ENCODE data around the gene ARHGEF26. TPM values are rescaled to one million over a fixed set of nuclear protein-coding genes. Genes with fewer than 3 reads are reported as not detected.
A peak's percentile ranks its signal among the peaks of the same experiment; 100 is the strongest.

Gene ARHGEF26
- total RNA-seq, 2 donors from 2014 or later = 16.9 to 17.1 TPM

DNA sequence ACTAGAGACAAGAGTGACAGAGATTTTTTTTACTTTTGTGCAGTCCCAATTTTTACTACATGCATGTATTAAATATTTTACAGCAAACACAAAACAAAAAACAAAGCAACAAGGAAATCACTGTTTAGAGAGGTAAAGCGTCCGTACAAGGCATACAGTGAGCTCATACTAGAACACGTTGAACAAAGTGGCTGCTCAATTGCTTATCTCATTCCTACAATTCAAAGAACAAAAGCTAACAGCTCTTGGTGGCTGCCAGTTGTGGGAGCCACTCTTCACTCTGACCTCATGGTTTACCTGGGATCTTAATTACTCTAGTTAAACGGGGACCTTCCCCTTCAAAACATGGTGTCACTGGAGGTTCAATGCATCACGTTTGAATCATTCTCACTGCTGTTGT is 7.6 kb upstream of the ARHGEF26 start:
- peaks cover 16% of the 10 kb centered on the region for H3K4me1 ChIP-seq
- no peaks in the 10 kb centered on the region for H3K9me3 ChIP-seq
- DNase-seq (no peak), ATAC-seq (no peak)
- H3K27me3 ChIP-seq = no peaks in the 10 kb centered on the region
- no peak overlapping the region for H3K27ac ChIP-seq
- 61 to 69% methylated on average over 5 of the region's 5 CpGs for WGBS, 2 donors
- no peaks in the 10 kb centered on the region for H3K36me3 ChIP-seq (replicated peaks in 1 of 2; ENCODE audit: insufficient read depth in 1 of 2, low read depth in 2 of 2)
- H3K4me3 ChIP-seq = no peak overlapping the region
- TF ChIP-seq POLR2A (IDR thresholded peaks at IDR 0.05) = no peak
- TF ChIP-seq, protein P1, sequence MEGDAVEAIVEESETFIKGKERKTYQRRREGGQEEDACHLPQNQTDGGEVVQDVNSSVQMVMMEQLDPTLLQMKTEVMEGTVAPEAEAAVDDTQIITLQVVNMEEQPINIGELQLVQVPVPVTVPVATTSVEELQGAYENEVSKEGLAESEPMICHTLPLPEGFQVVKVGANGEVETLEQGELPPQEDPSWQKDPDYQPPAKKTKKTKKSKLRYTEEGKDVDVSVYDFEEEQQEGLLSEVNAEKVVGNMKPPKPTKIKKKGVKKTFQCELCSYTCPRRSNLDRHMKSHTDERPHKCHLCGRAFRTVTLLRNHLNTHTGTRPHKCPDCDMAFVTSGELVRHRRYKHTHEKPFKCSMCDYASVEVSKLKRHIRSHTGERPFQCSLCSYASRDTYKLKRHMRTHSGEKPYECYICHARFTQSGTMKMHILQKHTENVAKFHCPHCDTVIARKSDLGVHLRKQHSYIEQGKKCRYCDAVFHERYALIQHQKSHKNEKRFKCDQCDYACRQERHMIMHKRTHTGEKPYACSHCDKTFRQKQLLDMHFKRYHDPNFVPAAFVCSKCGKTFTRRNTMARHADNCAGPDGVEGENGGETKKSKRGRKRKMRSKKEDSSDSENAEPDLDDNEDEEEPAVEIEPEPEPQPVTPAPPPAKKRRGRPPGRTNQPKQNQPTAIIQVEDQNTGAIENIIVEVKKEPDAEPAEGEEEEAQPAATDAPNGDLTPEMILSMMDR (IDR thresholded peaks at IDR 0.05) = no peak
- intact Hi-C loops (cut with DNase I) = no loop called here

DNA sequence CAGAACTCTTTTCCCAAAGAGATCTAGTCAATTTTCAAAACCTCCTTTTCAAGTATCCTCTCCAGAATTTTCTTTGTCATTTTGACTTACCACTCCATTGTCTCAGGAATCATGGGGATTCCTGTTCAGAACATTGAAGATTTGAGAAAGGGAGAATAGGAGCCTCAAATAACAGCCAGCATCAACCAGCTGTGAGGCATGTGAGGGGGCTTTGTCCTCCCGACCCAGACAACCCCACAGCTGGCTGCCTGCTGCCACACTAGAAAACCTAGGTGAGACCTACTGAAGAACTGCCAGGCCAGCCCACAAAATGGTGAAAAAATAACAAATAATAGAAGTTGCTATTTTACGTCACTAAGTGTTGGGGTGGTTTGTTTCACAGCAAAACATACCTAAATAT is 5.9 kb upstream of the ARHGEF26 start:
- H3K27me3 ChIP-seq = no peaks in the 10 kb centered on the region
- DNase-seq (no peak), ATAC-seq (no peak)
- no peak overlapping the region for H3K27ac ChIP-seq
- WGBS, 2 donors = 91 to 100% methylated on average over 2 of the region's 2 CpGs
- H3K4me1 ChIP-seq = peaks cover 17% of the 10 kb centered on the region
- intact Hi-C loops (cut with DNase I) = no loop called here
- H3K4me3 ChIP-seq = no peak overlapping the region
- no peaks in the 10 kb centered on the region for H3K36me3 ChIP-seq (replicated peaks in 1 of 2; ENCODE audit: insufficient read depth in 1 of 2, low read depth in 2 of 2)
- TF ChIP-seq, protein P1 (IDR thresholded peaks at IDR 0.05) = no peak
- no peak for TF ChIP-seq POLR2A (IDR thresholded peaks at IDR 0.05)
- no peaks in the 10 kb centered on the region for H3K9me3 ChIP-seq

DNA sequence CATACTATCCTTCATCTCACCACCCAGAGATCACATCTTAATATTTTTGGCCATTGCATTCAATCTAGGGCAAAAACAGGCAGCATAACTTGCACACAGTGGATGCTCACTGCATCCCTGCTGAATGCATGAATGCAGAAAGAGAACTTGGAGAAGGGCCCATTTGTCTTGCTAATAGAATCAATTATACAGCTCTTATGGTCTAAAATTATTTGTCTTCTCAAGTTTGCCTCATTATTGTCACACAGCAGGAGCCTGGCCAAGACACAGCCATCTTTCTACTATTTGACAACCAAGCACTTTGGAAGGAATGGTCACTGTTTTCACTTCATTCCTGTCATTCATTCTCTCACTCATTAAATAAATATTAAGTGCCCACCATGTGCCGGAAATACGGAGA is 1.2 kb upstream of the ARHGEF26 start:
- no peaks in the 10 kb centered on the region for H3K9me3 ChIP-seq
- intact Hi-C loops (cut with DNase I) = no loop called here
- no peak overlapping the region for H3K4me3 ChIP-seq
- 44 to 57% methylated on average over 2 of the region's 2 CpGs for WGBS, 2 donors
- DNase-seq (no peak), ATAC-seq (no peak)
- TF ChIP-seq POLR2A (IDR thresholded peaks at IDR 0.05) = no peak
- TF ChIP-seq, protein P1 (IDR thresholded peaks at IDR 0.05) = no peak
- H3K4me1 ChIP-seq = peaks cover 23% of the 10 kb centered on the region
- no peaks in the 10 kb centered on the region for H3K27me3 ChIP-seq
- no peaks in the 10 kb centered on the region for H3K36me3 ChIP-seq (replicated peaks in 1 of 2; ENCODE audit: insufficient read depth in 1 of 2, low read depth in 2 of 2)
- no peak overlapping the region for H3K27ac ChIP-seq

DNA sequence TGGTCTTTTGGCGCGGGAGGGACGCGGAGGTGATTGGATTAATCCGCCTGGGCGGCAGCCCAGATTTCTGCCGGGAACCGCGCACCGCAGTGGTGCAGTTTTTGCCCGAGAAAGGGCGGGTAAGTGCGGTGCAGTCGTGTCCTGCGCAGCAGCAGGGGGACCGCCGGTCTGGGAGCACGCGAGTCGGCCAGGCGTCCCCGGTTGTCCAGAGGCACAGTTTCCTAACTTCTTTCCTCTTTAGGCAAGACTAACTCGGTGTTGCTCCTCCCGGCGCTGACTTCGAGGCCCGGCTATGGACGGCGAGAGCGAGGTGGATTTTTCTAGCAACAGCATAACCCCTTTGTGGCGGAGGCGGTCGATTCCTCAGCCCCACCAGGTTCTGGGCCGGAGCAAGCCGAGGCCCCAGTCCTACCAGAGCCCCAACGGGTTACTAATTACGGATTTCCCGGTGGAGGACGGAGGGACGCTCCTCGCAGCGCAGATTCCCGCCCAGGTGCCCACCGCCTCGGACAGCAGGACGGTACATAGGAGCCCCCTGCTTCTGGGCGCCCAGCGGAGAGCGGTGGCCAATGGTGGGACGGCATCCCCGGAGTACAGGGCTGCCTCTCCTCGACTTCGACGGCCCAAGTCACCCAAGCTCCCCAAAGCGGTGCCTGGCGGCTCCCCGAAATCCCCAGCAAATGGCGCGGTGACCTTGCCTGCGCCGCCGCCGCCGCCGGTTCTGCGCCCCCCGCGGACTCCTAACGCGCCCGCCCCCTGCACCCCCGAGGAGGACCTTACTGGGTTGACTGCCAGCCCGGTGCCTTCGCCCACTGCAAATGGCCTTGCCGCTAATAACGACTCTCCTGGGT is 736 bp downstream of the ARHGEF26 start:
- Histone ChIP-seq H3K27me3 (no peaks in the 10 kb centered on the region), H3K9me3 (no peaks in the 10 kb centered on the region), H3K27ac (peak overlapping the region in 3 of 4 donors; percentile 61 to 75 (median 61)), H3K4me1 (peaks cover 34% of the 10 kb centered on the region), H3K36me3 (replicated peaks in 1 of 2; ENCODE audit: insufficient read depth in 1 of 2, low read depth in 2 of 2) (no peaks in the 10 kb centered on the region), H3K4me3 (peak overlapping the region; percentile 43 to 85)
- DNase-seq (peak in 3 of 4 donors; percentile 39 to 63 (median 46)), ATAC-seq (peak; percentile 60)
- WGBS, 2 donors = 1% methylated on average over 75 of the region's 76 CpGs; no CpG with 5 or more reads in 1 of the 2 donors
- TF ChIP-seq POLR2A (IDR thresholded peaks at IDR 0.05) = peak in 1 of 3 donors; percentile 15
- TF ChIP-seq, protein P1 (IDR thresholded peaks at IDR 0.05) = peak in 1 of 7 experiments; percentile 22
- intact Hi-C loops (cut with DNase I) = no loop called here

Measured in body of pancreas (tissue), 4 donors.